Urinary bladder (tissue), 4 donors: ENCODE data around the gene SLC38A3. TPM values are rescaled to one million over a fixed set of nuclear protein-coding genes. Genes with fewer than 3 reads are reported as not detected.

Experiments
- DNase-seq: peaks from one replicate; pipeline ENCODE4 v3.0.0-alpha.2; 2015; ENCODE audit errors: extremely low spot score
- H3K27ac ChIP-seq: one replicate; pipeline ENCODE4 v1.5.1; 2013; ENCODE audit warnings: low read depth, mild to moderate bottlenecking, moderate library complexity
- H3K36me3 ChIP-seq: one replicate; pipeline ENCODE4 v1.6.1; 2013; ENCODE audit warnings: mild to moderate bottlenecking, moderate library complexity; ENCODE audit not compliant: insufficient read depth
- H3K4me1 ChIP-seq: one replicate; pipeline ENCODE4 v1.6.1; 2013; ENCODE audit warnings: mild to moderate bottlenecking, moderate library complexity; ENCODE audit not compliant: insufficient read depth
- H3K4me3 ChIP-seq: one replicate; pipeline ENCODE4 v1.5.1; 2013; ENCODE audit warnings: low read depth, low read length
- WGBS: extraction: QIAGEN DNeasy Blood & Tissue Kit; methylation state at CpG from one replicate; pipeline ENCODE4 v1.1.7; 2013; 5-methylcytosine and 5-hydroxymethylcytosine counted together
- polyA plus RNA-seq: library from polyadenylated mRNA; stranded (reverse); fragments of 200-250 nt; gene quantifications from one replicate; pipeline ENCODE4 v1.2.3, GENCODE V29; 2013
- total RNA-seq: library from RNA; depleted of rRNA; stranded (reverse); fragments of >200 nt; gene quantifications from one replicate; pipeline ENCODE4 v1.2.3, GENCODE V29; 2014
- donor health status: healthy with polysubstance abuse.
- donor health status: healthy.

Gene SLC38A3
- total and polyA plus RNA-seq, 2 donors, result 0.14 to 0.63 TPM

DNA sequence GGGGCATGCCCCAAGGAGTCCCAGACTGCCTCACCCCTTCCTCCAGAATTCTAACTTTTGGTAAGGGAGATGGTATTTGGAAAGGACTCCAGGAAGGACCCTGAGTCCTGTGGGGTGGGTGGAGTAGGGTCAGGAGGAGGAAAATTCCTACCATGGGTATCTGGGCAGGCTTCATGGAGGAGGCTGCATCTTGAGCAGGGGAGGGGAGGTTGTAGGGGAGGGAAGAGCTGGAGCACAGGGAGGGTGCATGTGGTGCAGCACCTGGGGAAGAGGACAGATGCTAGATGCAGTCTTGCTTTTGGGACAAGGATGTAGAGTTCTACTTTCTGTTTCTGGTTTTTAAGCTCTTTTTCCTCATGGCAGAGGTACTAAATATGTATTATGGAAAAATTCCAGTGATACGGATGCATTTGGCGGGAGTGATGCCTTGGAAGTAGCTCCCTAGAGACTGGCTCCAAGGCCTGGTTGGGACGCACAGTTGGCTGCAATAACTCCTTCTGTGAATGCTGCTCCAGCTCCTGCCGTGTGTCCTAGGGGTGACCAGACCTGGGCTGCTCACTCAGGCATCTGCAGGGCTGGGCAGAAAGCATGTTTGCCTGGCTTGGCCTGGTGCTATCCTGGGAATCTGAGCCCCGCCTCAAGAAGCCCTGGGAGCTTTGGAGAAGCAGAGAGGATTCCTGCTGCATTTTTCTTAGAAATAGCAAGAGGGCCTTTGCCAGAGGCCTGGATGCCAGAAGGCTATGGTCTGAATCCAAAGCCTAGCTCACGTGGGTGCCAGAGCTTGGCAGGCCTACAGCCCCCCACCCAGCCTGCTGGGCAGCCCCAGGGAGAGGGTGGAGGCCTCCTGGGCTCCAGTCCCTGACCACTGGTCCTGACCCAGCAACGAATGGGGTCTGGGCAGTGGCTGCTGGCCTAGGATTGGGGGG lies 39.8 kb upstream of the SLC38A3 start:
- WGBS, result 25% methylated on average over 7 of the region's 7 CpGs
- DNase-seq, result no peak
- peaks cover 5% of the 10 kb centered on the region for H3K4me1 ChIP-seq
- no peak overlapping the region for H3K4me3 ChIP-seq
- H3K27ac ChIP-seq, result no peak overlapping the region
- H3K36me3 ChIP-seq, result no peaks in the 10 kb centered on the region

- WGBS, result 28% methylated on average over 15 of the region's 15 CpGs
- Histone ChIP-seq H3K36me3 (no peaks in the 10 kb centered on the region), H3K27ac (no peak overlapping the region), H3K4me1 (peaks cover 5% of the 10 kb centered on the region), H3K4me3 (no peak overlapping the region)
- no peak for DNase-seq
Measured at GRCh38 chr3:50165910-50166538, 39.0 kb upstream of the SLC38A3 start.

DNA sequence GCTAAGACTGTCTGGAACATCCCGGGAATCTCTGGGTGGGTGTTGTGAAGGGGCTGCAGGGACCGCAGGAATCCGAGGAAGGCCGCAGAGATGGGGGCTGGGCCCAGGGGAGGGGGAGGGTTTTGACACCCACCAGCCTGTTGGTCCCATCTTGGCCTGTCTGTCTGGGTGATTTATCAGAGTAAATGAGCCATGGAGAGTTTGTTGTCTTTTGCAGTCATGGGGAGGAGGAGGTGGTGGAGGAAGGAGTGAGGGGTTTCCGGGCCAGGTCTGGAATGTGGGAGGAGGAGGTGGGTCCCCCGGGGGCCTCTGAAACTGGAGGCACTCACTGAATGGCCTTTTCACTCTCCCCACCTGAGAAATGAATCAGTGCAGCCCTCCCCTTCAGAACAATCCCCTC lies 38.5 kb upstream of the SLC38A3 start:
- peaks cover 5% of the 10 kb centered on the region for H3K4me1 ChIP-seq

GRCh38 chr3:50167069-50167840 lies 37.8 kb upstream of the SLC38A3 start:
- peaks cover 5% of the 10 kb centered on the region for H3K4me1 ChIP-seq
- DNase-seq, result no peak
- H3K36me3 ChIP-seq, result no peaks in the 10 kb centered on the region
- H3K4me3 ChIP-seq, result no peak overlapping the region
- H3K27ac ChIP-seq, result peak overlapping the region; percentile 63
- WGBS, result 67% methylated on average over 16 of the region's 16 CpGs

More for the DNA sequence above, 38.5 kb upstream of the SLC38A3 start:
- DNase-seq, result no peak
- Histone ChIP-seq H3K27ac (peak overlapping the region; percentile 23), H3K4me3 (no peak overlapping the region), H3K36me3 (no peaks in the 10 kb centered on the region)
- 66% methylated on average over 6 of the region's 6 CpGs for WGBS

DNA sequence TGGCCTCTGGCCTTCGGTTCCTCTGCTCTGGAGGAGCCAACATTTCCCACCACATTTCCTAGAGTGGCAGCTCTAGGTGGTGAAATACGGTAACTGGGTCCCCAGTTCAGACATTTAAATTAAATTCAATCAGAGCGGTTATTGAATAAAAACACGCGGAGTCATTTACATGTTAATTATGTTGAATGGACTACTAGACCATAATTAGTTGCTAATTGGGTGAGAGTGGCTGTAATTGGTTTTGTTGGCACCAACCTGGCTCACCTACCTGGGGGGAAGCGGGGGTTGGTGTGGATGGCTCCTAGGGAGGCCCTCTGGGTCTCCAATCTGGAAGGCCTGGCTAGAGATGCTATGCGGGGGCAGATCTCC lies 37.2 kb upstream of the SLC38A3 start:
- no peak for DNase-seq
- no peak overlapping the region for H3K4me3 ChIP-seq
- whole genome bisulfite sequencing, result 91% methylated on average over 7 of the region's 7 CpGs
- peaks cover 5% of the 10 kb centered on the region for H3K4me1 ChIP-seq
- H3K36me3 ChIP-seq, result no peaks in the 10 kb centered on the region
- peak overlapping the region; percentile 63 for H3K27ac ChIP-seq

GRCh38 chr3:50168388-50168787 lies 36.7 kb upstream of the SLC38A3 start:
- WGBS, result 49% methylated on average over 9 of the region's 9 CpGs
- peaks cover 5% of the 10 kb centered on the region for H3K4me1 ChIP-seq

DNA sequence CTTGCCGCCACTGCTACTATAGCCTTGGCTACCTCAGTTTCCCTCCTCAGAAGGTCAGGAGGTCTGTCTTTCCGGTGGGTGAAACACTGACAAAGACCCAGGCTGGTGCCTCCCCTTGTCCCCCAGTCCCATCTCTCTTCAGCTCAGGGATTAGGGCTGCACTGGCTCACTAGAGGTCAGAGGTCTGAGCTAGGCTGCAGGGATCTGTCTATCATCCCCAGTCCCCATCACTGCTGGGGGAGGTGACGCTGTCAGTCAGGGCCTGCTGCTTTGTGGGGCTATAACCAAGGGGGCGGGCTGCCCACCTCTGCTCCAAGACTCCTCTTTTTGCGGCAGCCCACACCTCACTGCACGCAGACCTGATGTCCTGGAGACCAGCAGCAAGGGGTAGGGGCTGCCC lies 36.3 kb upstream of the SLC38A3 start:
- WGBS, result 87% methylated on average over 6 of the region's 6 CpGs
- peaks cover 5% of the 10 kb centered on the region for H3K4me1 ChIP-seq
- H3K36me3 ChIP-seq, result no peaks in the 10 kb centered on the region
- no peak overlapping the region for H3K4me3 ChIP-seq
- DNase-seq, result no peak
- H3K27ac ChIP-seq, result no peak overlapping the region

More at GRCh38 chr3:50168388-50168787, 36.7 kb upstream of the SLC38A3 start:
- Histone ChIP-seq H3K27ac (peak overlapping the region; percentile 33), H3K4me3 (no peak overlapping the region), H3K36me3 (no peaks in the 10 kb centered on the region)
- DNase-seq, result no peak

- no peak overlapping the region for H3K4me3 ChIP-seq
- peaks cover 5% of the 10 kb centered on the region for H3K4me1 ChIP-seq
- no peak for DNase-seq
- WGBS, result 85% methylated on average over 11 of the region's 11 CpGs
- H3K36me3 ChIP-seq, result no peaks in the 10 kb centered on the region
- no peak overlapping the region for H3K27ac ChIP-seq
Measured at GRCh38 chr3:50169232-50169832, 35.7 kb upstream of the SLC38A3 start.

GRCh38 chr3:50169858-50170257 lies 35.2 kb upstream of the SLC38A3 start:
- no peaks in the 10 kb centered on the region for H3K36me3 ChIP-seq
- WGBS, result 93% methylated on average over 1 of the region's 1 CpG
- H3K27ac ChIP-seq, result no peak overlapping the region
- H3K4me1 ChIP-seq, result peaks cover 5% of the 10 kb centered on the region
- no peak overlapping the region for H3K4me3 ChIP-seq
- DNase-seq, result no peak

DNA sequence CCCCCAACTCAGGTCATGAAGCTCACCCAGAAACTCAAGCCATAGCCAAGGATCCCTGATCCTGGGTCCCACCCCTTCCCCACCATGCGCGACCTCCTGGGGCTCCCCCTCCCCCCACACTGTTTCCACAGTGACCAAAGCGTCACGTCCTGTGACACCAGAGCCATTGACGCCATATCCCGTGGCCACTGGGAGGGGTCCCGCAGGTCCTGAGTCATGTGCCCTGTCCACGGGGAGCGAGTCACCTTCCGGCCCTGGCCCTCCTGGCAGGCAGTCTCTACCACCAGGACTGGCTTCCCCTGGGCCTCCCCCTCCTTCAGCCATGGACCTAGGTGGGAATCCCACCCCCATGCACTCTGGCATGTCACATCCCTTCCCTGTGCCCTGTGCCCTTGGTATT lies 34.4 kb upstream of the SLC38A3 start:
- Histone ChIP-seq H3K27ac (no peak overlapping the region), H3K4me1 (peaks cover 5% of the 10 kb centered on the region), H3K4me3 (no peak overlapping the region), H3K36me3 (no peaks in the 10 kb centered on the region)
- no peak for DNase-seq
- WGBS, result 84% methylated on average over 10 of the region's 10 CpGs

DNA sequence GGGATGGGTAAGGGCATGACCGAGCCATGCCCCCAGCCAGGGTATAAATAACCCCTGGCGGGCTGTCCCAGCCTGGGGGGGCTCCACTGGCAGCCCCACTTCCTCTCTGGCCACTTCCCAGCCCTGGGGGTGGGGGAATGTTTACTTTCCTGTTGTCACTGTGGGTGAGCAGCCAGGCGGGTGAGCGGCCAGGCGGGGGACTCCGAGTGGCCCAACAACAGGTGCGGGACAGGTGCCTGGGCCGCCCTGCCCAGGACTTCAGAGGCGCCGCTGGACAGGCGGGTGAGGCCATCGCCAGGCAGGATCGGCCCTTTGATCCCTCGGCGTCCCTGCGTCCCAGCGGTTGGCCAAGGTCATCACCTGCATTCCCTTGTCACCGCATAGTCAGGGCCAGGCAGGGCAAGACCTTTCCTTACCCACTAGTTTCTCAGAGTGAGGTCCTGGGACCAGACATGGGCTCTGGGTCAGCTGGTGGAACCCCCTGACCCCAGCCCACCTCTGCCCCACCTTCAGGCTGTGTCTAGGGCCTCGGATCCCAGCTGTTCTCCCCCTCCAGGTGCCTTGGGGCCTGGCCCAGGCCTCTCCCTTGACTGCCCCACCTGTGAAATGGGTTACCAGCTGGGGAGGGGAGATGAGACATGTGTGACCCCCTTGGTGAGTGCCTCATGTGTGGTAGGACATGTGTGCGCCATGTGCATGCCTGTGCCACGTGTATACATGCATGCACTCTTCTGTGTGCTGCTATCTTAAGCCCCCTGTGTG lies 33.4 kb upstream of the SLC38A3 start:
- Histone ChIP-seq H3K4me1 (peaks cover 2% of the 10 kb centered on the region), H3K4me3 (no peak overlapping the region), H3K27ac (no peak overlapping the region), H3K36me3 (no peaks in the 10 kb centered on the region)
- WGBS, result 86% methylated on average over 21 of the region's 21 CpGs
- DNase-seq, result no peak

DNA sequence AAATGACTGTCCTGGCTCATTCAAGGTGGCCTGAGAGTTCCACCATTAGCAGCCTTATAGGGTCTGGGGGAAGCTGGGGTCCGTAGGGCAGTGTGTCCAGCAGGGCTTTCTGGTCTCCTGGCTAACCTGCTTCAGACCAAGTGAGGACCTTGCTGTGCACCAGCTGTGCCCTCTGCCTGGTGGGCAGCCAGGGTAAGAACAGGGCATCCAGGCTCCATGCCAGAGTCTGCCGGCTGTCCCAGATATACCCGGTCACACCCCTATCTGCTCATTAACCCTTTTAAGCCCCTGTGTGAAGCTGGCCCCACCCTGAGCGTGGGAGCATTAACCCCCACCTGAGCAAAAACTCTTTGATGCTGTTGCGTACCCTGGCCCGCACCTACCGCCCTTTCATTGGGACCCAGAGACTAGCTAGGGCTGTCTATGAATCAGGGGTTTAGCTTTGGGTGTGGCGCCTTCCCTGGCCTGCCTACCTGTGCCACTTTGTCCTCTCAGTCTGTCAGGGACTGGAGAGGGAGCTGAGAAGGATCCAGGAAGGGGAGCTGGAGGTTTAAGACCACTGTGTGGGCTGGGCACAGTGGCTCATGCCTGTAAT lies 32.3 kb upstream of the SLC38A3 start:
- Histone ChIP-seq H3K4me1 (peaks cover 2% of the 10 kb centered on the region), H3K4me3 (no peak overlapping the region), H3K36me3 (no peaks in the 10 kb centered on the region), H3K27ac (no peak overlapping the region)
- 75% methylated on average over 8 of the region's 8 CpGs for WGBS
- no peak for DNase-seq
